Type B pancreatic cell (in vitro differentiated cells): ENCODE data around the gene DAZAP2. TPM values are rescaled to one million over a fixed set of nuclear protein-coding genes. Genes with fewer than 3 reads are reported as not detected.
"Not testable (repeated sequence)": the region's sequence is repeated elsewhere in the genome, so short reads cannot be mapped to it uniquely, and the experiment has no call there.

Experiments used
- DNase-seq: peaks from one replicate; pipeline ENCODE4 v3.0.0; 2021; ENCODE audit warnings: mixed read lengths; ENCODE audit not compliant: unreplicated experiment; ENCODE audit errors: extremely low spot score
- H3K27ac Mint-ChIP-seq: 2 replicates; pipeline ENCODE4 v1.8.0; 2021; ENCODE audit warnings: mild to moderate bottlenecking, mixed read lengths
- H3K27me3 Mint-ChIP-seq: 2 replicates; pipeline ENCODE4 v1.8.0; 2021; ENCODE audit warnings: mixed read lengths
- H3K36me3 Mint-ChIP-seq: 2 replicates; pipeline ENCODE4 v1.8.0; 2021; ENCODE audit warnings: mixed read lengths
- H3K4me1 Mint-ChIP-seq: one replicate; pipeline ENCODE4 v1.8.0; 2021; ENCODE audit warnings: mixed read lengths; ENCODE audit not compliant: unreplicated experiment
- H3K4me3 Mint-ChIP-seq: 2 replicates; pipeline ENCODE4 v1.8.0; 2021; ENCODE audit warnings: mild to moderate bottlenecking, mixed read lengths
- H3K9me3 Mint-ChIP-seq: 2 replicates; pipeline ENCODE4 v1.8.0; 2021; ENCODE audit warnings: mixed read lengths
- CTCF ChIP-seq: fragments of 200-600 bp; sonication (generic); conservative IDR thresholded peaks from 2 replicates; pipeline ENCODE4 v1.5.0; 2021; ENCODE audit warnings: antibody characterized with exemption, mild to moderate bottlenecking
- total RNA-seq: library from RNA; stranded (reverse); gene quantifications from 2 replicates; pipeline ENCODE4 v1.2.1, GENCODE V29; 2021; ENCODE audit warnings: low replicate concordance

The DAZAP2 gene
- total RNA-seq, 1 donor from 2014 or later, result 89.0 TPM

DNA sequence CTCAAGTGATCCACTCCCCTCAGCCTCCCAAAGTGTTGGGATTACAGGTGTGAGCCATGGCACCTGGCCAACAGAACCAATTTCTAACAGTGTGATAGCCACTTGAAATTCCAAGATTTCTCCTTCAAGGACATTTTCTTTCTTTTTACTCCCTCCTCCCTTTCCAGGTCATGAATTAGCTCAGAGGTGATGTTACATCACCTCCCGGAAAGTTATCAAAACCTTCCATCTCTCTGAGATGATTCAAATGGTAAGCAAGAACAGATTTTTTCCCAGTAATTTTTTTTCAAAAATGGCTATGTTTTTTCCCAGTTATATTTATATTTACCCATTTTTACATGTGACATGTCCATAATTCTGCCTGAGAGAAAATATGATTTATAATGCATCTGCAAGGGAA is 47.2 kb downstream of the DAZAP2 start:
- H3K36me3 Mint-ChIP-seq, result no peaks in the 10 kb centered on the region
- H3K4me3 Mint-ChIP-seq, result no peak overlapping the region
- no peaks in the 10 kb centered on the region for H3K4me1 Mint-ChIP-seq
- H3K9me3 Mint-ChIP-seq, result no peaks in the 10 kb centered on the region
- TF ChIP-seq CTCF, result no peak
- H3K27ac Mint-ChIP-seq, result no peak overlapping the region
- DNase-seq, result no peak
- peaks cover under 1% of the 10 kb centered on the region for H3K27me3 Mint-ChIP-seq

- not testable (repeated sequence) for H3K4me3 Mint-ChIP-seq, H3K4me1 Mint-ChIP-seq, DNase-seq, H3K9me3 Mint-ChIP-seq, H3K27ac Mint-ChIP-seq, H3K27me3 Mint-ChIP-seq, H3K36me3 Mint-ChIP-seq
Measured at GRCh38 chr12:51291603-51292513, 53.2 kb downstream of the DAZAP2 start.

Other genes starting within 250 kb of the DAZAP2 start
- gene SLC11A2, start 212.4 kb upstream of the DAZAP2 start, total RNA-seq, result 56.3 and 62.9 TPM in 2 replicates
- gene LETMD1, start 190.5 kb upstream of the DAZAP2 start, total RNA-seq, result 67.8 and 68.7 TPM in 2 replicates
- gene CSRNP2, start 155.2 kb upstream of the DAZAP2 start, total RNA-seq, result 32.1 and 55.5 TPM in 2 replicates
- 31.7 and 40.7 TPM in 2 replicates for gene TFCP2, start 65.7 kb upstream of the DAZAP2 start, total RNA-seq
- gene POU6F1, start 20.8 kb upstream of the DAZAP2 start, total RNA-seq, result 5.6 and 6.6 TPM in 2 replicates
- gene SMAGP, start 31.6 kb downstream of the DAZAP2 start, total RNA-seq, result 35.5 and 80.7 TPM in 2 replicates
- gene BIN2, start 85.3 kb downstream of the DAZAP2 start, total RNA-seq, result 0.19 TPM in 1 of 2 replicates, not detected in the other
- gene CELA1, start 107.9 kb downstream of the DAZAP2 start, total RNA-seq, result not detected in 2 replicates
- gene GALNT6, start 152.6 kb downstream of the DAZAP2 start, total RNA-seq, result 17.2 and 87.4 TPM in 2 replicates
- 14.0 and 18.5 TPM in 2 replicates for gene SLC4A8, start 186.0 kb downstream of the DAZAP2 start, total RNA-seq